Spleen (tissue), 7 donors: ENCODE measurements around the gene LPAR2.

Experiments
- POLR2A ChIP-seq, 3 donors: fragments of 450-650 bp; IDR thresholded peaks; one replicate each; pipeline ENCODE4 v1.5.1; 2017; ENCODE audit warnings: antibody characterized with exemption in 3 of 3, mild to moderate bottlenecking in 1 of 3
- TF ChIP-seq, protein P1 (sequence below), 11 experiments: fragments of 200-600 bp in 7 of 11; fragments of 450-650 bp in 4 of 11; sonication (generic) in 4 of 11; IDR thresholded peaks in 8 of 11; conservative IDR thresholded peaks in 3 of 11; 1 replicate in 7 of 11; 2 replicates in 4 of 11; pipeline versions ENCODE4 v1.4.0 to v1.8.0; 2016 to 2021; ENCODE audit warnings: antibody characterized with exemption in 11 of 11, inconsistent platforms in 4 of 11, mild to moderate bottlenecking in 1 of 11
- donor health status: DM: no; HTN: no; CAD: no; lungs with moderate emphysema.
- donor health status: DM: no; HTN: no; CAD: no.
- donor health status: DM: no; HTN: no; CAD: no.

DNA sequence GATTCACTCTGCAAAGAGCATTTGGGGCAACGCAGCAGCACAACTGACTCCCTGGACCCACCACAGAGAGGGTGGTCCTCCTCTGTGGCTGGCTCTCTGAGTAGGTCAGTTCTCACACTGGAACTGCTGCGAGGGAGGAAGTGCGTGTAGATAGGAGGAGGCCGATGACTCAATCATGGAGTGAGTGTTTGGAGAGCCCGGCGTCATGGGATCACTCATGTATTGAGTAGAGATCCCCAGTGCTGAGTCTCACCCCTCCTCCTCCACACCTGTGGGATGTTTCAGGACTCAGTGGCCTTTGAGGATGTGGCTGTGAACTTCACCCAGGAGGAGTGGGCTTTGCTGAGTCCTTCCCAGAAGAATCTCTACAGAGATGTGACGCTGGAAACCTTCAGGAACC, 49.6 kb upstream of the LPAR2 start:
- TF ChIP-seq, protein P1, sequence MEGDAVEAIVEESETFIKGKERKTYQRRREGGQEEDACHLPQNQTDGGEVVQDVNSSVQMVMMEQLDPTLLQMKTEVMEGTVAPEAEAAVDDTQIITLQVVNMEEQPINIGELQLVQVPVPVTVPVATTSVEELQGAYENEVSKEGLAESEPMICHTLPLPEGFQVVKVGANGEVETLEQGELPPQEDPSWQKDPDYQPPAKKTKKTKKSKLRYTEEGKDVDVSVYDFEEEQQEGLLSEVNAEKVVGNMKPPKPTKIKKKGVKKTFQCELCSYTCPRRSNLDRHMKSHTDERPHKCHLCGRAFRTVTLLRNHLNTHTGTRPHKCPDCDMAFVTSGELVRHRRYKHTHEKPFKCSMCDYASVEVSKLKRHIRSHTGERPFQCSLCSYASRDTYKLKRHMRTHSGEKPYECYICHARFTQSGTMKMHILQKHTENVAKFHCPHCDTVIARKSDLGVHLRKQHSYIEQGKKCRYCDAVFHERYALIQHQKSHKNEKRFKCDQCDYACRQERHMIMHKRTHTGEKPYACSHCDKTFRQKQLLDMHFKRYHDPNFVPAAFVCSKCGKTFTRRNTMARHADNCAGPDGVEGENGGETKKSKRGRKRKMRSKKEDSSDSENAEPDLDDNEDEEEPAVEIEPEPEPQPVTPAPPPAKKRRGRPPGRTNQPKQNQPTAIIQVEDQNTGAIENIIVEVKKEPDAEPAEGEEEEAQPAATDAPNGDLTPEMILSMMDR (IDR thresholded peaks at IDR 0.05 in 8 of 11, conservative IDR thresholded peaks at IDR 0.05 in 3 of 11), result no peak
- TF ChIP-seq POLR2A (IDR thresholded peaks at IDR 0.05), result no peak
